OCI-LY7 (cell line): Measurements from ENCODE around the gene CRYBA1.

Experiments used
- EZH2phosphoT487 ChIP-seq: fragments of 200-600 bp; sonication (generic); IDR thresholded peaks from 2 replicates; pipeline ENCODE4 v1.6.1; 2018; ENCODE audit warnings: low read depth, borderline replicate concordance, mild to moderate bottlenecking, mixed run types, antibody characterized with exemption, low read length, moderate library complexity, mixed read lengths
- TF ChIP-seq, protein P1 (sequence below): fragments of 200-600 bp; sonication (generic); conservative IDR thresholded peaks from 2 replicates; pipeline ENCODE4 v1.5.1; 2014; ENCODE audit warnings: mild to moderate bottlenecking, antibody characterized with exemption, low read length, moderate library complexity, mixed read lengths

DNA sequence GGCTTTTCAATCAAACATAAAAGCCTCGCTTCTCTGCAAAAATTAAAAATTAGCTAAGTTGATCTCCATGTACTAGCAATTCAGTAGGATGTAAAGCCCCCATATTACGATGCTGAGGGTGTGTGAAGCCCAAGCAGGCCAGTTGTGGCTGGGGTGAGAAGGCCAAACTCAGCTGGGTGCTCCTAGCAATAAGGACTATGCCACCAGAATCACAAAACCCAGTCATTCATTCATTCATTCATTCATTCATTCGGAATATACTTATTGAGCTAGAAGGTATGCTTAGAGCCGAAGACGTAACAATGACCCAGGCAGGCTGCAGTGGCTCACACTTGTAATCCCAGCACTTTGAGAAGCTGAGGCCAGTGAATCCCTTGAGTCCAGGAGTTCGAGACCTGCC lies 3.9 kb upstream of the CRYBA1 start:
- TF ChIP-seq, protein P1, sequence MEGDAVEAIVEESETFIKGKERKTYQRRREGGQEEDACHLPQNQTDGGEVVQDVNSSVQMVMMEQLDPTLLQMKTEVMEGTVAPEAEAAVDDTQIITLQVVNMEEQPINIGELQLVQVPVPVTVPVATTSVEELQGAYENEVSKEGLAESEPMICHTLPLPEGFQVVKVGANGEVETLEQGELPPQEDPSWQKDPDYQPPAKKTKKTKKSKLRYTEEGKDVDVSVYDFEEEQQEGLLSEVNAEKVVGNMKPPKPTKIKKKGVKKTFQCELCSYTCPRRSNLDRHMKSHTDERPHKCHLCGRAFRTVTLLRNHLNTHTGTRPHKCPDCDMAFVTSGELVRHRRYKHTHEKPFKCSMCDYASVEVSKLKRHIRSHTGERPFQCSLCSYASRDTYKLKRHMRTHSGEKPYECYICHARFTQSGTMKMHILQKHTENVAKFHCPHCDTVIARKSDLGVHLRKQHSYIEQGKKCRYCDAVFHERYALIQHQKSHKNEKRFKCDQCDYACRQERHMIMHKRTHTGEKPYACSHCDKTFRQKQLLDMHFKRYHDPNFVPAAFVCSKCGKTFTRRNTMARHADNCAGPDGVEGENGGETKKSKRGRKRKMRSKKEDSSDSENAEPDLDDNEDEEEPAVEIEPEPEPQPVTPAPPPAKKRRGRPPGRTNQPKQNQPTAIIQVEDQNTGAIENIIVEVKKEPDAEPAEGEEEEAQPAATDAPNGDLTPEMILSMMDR, result no peak
- no peak for TF ChIP-seq EZH2phosphoT487
